Epidermal melanocyte (primary cell): Measurements from ENCODE around the gene GTF3C6.
A peak's percentile ranks its signal among the peaks of the same experiment; 100 is the strongest.
"Not testable (repeated sequence)": the region's sequence is repeated elsewhere in the genome, so short reads cannot be mapped to it uniquely, and the experiment has no call there.

ENCODE experiments used
- DNase-seq: peaks from one replicate; pipeline ENCODE4 v3.0.0; 2011; ENCODE audit warnings: low spot score; ENCODE audit not compliant: insufficient read length

The GTF3C6 gene, protein sequence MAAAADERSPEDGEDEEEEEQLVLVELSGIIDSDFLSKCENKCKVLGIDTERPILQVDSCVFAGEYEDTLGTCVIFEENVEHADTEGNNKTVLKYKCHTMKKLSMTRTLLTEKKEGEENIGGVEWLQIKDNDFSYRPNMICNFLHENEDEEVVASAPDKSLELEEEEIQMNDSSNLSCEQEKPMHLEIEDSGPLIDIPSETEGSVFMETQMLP

DNA sequence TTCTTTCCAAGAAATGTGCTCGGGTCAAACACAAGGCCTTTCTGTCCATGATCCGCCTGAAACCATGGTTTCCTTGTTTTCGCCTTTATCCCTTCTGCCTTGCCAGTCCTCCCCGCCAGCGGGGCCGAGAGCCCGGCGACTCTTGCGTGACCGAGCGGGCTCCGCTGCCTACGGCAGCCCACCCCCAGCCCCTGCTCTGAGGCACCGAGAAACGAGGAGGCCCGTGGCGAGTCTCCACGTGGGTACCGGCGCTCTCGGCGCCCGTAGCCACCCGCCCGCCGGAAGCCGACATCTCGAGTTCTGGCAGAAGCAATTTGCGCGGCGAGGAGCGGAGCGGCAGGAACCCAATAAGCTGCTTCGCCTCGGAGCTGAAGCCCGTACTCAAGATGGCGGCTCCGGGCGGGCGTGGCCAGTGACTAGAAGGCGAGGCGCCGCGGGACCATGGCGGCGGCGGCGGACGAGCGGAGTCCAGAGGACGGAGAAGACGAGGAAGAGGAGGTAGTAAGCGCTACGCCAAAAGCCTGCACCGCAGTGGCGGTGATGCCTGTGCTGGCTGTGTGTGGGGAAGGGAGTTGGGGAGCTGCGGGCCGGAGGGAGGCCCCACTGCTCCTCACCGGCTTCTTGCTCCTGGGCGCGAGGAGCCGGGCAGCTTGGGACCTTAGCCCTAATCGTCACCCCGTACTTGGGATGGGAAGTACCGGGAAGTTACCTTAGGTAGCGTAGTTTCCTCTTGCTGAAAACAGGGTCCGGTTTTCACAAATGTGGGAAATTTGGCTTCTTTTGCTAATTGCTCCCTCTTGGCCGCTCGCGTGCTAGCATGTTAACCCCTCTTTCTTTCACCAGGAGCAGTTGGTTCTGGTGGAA, at the start of gene GTF3C6:
TSS of gene GTF3C6 (plus strand) at position 378 of the 864 bp plus-strand sequence. CDS start at position 442, 64 bp downstream.
- peak; percentile 52 for DNase-seq

DNA sequence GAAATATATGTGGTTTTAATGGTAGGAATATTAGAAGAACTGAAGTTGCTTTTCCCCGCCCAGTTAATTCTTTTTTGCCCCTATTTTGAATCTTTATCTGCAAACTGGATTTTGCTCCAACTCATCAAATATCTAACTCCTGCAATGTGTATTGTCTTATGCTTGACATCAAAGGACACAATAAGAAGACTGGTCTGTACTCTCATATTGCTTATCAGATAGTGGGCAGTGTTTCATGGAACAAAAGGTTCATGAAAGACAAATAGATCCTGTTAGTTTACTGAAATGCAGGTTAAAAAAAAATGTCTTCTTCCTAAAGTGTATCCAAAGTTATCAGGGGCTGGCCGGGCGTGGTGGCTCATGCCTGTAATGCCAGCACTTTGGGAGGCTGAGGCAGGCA, 27.7 kb upstream of the GTF3C6 start:
- no peak for DNase-seq

DNA sequence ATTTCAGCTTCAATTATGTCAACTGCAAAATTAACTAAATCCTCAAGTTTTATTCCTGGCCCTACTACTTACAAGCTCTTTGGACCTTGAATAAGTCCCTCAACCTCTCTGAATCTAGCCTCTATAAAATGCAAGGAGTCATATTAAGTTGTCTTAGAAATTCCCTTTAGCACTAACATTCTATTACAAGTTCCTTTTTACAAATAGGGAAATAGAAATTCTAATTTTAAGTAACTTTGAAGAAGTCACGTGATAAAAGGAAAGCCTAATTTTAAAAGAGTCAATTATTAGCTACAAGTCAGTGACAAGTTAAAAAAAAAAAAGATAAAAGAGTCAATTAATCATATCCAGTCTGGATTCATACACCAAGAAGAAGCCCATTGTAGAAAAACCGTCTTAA, 24.6 kb upstream of the GTF3C6 start:
- DNase-seq: no peak

DNA sequence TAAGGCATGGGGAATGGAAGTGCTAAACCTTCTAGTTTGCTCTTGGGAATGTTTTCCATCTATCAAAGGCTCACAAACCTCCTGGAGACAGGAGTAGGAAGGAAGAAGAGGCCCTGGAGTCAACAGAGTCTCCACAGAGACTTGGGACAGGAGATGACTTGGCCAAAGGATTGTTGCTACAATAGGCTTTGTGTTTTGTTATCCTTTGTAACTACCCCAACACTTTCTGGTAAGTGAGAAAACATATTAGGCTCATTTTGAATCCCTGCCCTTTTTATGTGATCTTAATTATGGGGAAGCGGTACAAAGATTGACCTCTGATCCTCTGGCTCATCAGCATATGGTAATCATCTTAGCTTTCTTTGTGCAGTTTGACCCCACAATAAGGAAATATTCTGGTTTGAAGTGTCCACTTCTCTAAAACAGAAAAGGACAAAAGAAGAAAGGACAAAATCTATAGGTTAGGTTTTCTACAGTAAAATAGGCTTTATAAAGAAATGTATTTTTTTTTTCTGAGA, 24.1 kb upstream of the GTF3C6 start:
- DNase-seq: no peak

DNA sequence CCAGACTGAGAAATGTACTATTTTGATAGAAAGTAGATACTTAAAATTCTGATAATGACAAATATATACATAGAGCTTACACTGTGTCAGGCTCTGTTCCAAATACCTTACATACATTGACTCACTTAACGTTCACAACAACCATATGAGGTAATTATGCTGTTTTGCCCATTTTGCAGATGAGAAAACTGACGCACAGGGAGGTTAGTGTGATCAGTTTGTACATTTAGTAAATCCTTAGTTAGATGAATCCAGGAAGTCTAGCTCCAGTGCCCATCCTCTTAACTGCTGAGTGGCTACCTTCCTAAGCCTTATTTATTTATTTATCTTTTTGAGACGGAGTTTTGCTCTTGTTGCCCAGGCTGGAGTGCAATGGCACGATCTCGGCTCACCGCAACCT, 23.3 kb upstream of the GTF3C6 start:
- DNase-seq: no peak

DNA sequence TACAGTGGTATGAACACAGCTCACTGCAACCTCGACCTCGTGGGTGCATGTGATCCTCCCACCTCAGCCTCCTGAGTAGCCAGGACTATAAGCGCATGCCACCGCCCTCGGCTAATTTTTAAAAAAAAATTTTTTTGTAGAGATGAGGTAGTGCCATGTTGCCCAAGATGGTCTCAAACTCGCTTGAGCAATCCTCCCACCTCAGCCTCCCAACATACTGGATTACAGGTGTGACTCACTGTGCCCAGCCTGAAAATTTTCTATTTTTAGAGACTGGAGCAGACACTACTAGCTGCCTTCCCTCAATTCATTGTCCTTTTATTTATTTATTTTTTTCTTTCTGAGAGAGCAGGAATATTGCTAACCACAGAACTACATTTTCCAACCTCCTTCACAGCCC, 20.3 kb upstream of the GTF3C6 start:
- no peak for DNase-seq

DNA sequence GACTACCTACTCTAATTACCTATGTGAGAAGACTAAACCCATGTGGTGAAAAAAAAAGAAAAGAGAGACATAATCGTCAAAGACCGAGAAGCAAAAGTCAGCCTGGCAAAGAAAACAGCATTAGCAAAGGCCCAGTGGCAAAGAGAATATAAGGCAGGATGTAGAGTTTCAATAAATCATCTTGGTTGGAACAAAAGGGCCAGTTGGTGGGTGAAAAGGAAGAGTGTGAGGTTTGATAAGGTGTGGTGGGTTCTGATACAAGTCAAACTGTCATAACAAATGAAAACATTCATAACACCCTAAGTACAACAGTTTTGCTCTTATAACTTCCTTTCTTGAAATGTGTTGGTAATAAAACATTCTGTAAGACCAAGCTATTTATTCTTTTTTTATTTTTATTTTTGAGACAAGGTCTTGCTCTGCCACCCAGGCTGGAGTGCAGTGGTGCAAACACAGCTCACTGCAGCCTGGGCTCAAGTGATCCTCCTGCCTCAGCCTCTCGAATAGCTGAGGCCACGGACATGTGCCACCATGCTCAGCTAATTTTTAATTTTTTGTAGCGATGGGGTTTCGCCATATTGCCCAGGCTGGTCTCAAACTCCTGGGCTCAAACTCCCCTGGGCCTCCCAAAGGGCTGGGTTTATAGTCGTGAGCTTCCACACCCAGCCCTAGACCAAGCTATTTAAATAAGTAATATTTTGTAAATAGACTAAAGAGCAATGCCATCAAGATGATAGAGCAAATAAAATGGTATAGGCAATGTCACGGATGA, 18.9 kb upstream of the GTF3C6 start:
- DNase-seq: no peak

DNA sequence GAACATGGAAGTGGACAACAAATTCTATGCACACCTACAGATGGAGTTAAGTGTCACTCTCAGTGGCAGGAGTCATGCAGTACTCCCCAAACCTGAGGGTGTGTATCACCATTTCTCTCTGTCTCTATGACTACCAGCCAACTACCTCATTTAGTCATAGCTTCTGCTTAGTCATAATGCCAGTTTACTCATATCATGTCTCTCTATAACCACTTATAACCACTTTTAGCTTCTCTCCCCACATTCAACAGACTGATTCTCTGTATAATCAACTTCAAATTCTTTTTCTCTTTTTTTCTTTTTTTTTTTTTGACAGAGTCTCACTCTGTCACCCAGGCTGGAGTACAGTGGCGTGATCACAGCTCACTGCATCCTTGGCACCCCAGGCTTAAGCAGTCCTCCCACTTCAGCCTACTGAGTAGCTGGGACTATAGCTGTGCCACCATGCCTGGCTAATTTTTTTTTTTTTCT, 13.8 kb upstream of the GTF3C6 start:
- DNase-seq: no peak

DNA sequence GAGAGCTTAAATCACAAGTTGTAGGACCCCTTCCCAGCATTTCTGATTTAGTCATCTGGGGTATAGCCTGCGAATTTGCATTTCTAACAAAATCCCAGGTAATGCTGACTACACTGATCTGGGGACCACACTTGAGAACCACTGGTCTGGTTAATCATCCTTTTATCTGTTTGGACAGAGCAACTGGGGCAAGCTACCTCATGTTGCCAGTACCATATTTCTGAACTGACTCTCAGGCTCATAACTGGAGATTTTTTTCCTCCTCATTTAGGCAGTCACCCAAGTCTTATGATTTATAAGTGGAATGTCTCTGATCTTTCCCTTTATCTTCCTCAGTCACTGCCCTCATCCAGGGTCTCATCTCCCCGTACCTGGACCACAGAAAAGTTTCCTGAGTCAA, 12.0 kb upstream of the GTF3C6 start:
- no peak for DNase-seq

DNA sequence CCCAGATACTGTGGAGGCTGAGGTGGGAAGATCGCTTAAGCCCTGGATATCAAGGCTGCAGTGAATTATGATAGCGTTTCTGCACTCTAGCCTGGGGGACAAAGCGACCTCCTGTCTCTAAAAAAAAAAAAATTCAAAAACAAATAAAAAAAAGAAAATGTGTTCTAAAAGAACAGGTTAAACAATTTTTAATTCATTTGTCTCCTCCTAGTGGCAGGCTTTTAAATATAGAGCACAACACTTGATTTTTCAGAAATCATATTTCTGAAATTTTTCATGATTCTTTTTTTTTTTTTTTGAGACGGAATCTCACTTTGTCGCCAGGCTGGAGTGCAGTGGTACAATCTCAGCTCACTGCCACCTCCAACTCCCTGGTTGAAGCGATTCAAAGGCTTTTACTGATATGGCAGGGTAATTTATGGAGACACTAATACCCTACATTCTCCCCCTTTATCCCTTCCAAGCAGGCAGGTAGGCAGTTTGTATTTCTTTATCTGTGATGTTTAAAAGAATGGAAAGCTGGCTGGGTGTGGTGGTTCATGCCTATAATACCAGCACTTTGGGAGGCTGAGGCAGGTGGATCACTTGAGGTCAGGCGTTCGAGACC, 8.7 kb upstream of the GTF3C6 start:
- DNase-seq: no peak

DNA sequence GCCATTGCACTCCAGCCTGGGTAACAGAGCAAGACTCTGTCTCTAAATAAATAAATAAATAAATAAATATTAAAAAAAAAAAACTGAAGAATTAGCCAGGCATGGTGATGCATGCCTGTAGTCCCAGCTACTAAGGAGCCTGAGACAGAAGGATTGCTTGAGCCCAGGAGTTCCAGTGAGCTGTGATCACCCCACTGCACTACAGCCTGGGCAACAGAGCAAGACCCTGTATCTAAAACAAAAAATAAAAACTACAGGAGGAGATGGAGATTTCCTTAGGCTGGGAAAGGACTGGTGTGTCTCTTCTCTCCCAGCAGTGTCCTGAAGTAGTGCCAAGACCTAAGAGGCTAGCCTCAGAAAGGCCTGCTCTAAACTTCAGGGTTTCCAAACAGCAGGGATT, 8.1 kb upstream of the GTF3C6 start:
- no peak for DNase-seq

DNA sequence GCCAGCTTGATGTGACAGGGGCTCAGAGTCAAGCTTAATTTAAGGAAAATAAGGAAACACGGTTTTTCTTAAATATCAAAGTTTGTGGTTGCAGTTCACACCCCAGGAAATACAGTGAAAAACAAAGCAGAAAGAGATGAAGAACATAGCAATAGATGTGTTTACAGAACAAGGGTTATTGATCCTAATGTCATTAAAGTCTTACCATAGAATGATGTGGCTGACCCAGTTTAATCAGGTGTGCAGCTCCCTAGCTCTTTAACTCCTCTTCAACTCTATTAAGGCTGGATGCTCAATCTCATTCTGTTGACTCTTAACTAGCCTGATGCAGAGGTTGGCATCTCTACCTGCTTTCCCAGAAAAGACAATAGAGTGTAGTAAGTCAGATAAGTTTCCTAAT, 7.5 kb upstream of the GTF3C6 start:
- no peak for DNase-seq

DNA sequence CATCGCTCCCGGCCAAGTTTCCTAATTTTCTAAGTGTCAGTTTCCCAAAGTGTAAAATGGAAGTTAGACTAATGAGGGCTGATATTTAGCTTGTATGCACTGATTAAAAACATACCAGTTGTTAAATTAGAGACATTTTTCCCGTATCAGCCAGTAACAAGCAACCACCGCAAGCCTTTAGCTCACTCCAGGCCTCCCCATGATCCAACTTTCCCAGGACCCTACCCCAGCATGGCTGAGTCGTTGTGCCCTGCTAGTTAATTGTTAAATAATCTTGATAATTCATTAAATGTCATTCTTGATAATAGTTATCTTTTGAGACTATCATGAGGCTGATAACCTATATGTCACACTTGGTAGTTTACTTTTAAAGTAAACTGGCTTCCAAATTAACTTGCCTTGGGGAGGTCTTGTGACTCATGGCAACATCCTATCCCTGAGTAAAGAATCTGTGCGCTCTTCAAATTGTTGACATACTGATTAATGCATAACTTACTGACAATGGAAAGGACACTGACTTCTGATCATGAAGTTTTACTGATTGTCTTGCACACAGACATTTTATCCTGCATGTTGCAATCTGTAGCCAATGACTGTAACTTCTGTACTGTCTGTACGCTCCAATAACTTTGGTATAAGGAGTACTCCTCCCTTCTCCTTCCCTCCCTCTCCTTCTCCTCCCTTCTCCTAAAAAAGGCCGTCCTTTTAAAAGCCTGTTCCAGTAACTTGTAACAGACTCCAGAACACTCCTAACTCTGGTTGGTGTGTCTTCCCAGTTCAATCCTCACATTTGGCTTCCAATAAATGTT, 6.3 kb upstream of the GTF3C6 start:
- DNase-seq: peak; percentile 22

DNA sequence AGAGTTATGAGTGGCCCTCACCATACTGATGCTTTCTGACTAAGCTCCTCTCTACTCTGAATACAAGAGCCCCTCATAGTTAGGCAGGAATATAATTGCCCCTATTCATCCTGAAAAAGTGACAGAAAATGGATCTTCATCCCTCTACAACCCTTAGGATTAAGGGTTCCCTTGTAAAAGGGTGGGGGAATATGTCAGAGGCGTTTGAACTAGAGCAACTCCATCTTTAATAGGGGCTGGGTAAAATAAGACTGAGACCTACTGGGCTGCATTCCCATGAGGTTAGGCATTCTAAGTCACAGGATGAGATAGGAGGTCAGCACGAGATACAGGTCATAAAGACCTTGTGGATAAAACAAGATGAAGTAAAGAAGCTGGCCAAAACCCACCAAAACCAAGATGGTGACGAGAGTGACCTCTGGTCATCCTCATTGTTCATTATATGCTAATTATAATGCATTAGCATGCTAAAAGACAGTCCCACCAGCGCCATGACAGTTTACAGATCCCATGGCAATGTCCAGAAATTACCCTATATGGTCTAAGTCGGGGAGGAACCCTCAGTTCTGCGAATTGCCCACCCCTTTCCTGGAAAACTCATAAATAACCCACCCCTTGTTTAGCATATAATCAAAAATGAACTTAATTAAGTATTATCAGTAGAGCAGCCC, 4.7 kb upstream of the GTF3C6 start:
- DNase-seq: no peak

DNA sequence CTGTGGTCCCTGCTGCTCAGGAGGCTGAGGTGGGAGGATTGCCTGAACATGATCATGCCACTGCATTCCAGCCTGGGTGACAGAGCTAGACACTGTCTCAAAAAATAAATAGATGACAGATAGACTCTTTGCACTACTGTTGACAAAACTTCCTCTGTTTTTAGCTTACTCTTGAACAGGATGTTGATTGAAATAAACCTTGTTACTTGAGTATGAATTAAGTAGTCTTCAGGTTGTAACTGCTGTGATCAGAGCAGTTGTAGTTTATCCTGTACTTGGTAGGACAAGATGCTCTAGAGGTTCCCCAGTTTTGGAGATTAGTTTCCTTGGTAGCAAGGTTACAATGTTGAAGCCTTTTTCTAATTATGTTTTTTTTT, 1.5 kb downstream of the GTF3C6 start:
- DNase-seq: no peak

DNA sequence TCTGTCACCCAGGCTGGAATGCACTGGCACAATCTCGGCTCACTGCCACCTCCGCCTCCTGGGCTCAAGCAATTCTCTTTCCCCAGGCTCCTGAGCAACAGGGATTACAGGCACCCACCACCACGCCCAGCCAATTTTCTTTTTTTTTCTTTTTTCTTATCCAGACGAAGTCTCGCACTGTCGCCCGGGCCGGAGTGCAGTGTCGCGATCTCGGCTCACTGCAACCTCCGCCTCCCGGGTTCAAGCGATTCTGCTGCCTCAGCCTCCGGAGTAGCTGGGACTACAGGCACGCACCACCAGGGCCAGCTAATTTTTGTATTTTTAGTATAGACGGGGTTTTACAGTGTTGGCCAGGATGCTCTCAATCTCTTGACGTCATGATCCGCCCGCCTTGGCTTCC, 4.1 kb downstream of the GTF3C6 start:
- DNase-seq: not testable (repeated sequence)

DNA sequence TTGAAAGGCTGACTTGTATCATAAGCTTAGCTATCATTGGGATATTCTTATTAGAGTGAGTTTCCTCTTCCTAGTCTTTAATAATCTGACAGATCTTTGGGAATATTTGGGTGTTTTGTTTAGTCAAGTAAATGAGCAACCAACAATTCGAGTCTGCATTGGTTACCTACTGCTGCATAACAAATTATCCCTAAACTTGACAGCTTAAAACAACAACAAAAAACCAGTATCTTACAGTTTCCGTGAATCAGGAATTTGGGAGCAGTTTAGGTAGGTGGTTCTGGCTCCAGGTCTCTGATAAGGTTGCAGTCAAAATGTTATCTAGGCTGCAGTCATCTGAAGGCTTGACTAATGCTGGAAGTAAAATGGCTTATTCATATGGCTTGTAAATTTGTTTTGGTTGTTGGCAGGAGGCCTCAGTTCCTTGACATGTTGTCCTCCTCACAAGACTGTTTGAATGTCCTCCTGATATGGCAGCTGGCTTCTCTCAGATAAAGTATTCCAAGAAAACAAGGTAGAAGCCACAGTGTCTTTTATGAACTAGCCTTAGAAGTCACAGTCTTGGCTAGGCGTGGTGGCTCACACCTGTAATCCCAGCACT, 7.2 kb downstream of the GTF3C6 start:
- DNase-seq: no peak

DNA sequence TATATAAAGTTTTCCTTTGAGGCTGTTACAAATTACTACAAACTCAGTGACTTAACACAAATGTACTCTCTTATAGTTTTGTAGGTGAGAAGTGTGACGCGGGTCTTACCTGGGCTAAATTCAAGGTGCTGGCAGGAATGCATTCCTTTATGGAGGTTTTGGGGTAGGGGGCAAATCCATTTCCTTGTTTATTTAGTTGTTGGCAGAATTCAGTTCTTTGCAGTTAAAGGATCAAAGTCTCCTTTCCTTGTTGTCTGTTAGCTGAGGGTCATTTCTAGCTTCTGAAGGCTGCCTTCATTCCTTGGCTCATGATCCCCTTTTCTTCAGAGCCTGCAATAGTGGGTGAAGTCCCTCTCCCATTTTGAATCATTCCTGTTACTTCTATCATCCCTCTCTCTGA, 10.2 kb downstream of the GTF3C6 start:
- DNase-seq: not testable (repeated sequence)

DNA sequence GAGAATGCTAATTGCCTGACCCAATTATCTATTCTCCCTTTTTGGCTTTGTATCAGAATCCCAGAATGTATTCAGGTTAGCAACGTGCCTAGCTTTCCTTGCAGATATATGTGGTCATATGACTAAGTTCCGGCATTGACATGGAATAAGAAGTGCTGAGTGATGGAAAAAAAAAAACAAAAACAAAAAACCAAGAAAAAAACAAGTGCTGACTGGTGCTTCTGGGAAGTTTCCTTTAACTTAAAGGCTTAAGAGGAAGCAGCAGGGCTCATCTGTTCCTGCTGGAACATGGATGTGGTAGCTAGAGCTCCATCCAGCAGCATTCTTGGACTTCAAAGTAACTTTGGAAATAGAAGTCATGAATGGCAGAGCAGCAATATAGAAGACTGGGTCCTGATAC, 13.0 kb downstream of the GTF3C6 start:
- peak; percentile 18 for DNase-seq

DNA sequence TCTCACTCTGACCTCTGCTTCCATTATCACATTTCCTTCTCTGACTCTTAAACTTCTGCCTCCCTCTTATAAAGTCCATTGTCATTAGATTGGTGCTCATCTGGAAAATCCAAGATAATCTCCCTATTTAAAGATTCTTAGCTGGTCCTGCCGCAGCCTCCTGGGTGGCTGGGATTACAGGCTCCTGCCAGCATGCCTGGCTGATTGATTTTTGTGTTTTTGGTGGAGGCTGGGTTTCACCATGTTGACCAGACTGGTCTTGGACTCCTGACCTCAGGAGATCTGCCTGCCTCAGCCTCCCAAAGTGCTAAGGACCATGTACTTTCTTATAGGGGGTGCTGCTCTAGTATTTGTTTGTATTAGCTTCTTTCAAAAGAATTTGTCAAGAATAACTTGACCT, 18.1 kb downstream of the GTF3C6 start:
- DNase-seq: no peak
